ENCODE data around the gene RAB13. TPM values are rescaled to one million over a fixed set of nuclear protein-coding genes. Genes with fewer than 3 reads are reported as not detected.
A peak's percentile ranks its signal among the peaks of the same experiment; 100 is the strongest.

RAB13 gene
- total RNA-seq, 1 experiment from 2014 or later, result 70.6 TPM

DNA sequence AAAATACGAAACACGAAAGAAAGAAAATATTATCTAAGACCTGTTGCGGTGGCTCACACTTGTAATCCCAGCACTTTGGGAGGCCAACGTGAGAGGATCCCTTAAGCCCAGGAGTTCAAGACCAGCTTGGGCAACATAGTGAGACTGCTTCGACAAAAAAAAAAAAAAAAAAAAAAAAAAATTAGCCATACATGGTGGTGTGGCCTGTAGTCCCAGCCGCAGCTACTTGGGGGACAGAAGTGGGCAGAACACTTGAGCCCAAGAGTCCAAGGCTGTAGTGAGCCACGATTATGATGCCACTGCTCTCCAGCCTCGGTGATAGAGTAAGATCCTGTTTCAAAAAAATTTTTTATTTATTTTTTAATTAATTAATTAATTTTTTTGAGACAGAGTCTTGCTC is 1.5 kb upstream of the RAB13 start:
- no peak for ATAC-seq

DNA sequence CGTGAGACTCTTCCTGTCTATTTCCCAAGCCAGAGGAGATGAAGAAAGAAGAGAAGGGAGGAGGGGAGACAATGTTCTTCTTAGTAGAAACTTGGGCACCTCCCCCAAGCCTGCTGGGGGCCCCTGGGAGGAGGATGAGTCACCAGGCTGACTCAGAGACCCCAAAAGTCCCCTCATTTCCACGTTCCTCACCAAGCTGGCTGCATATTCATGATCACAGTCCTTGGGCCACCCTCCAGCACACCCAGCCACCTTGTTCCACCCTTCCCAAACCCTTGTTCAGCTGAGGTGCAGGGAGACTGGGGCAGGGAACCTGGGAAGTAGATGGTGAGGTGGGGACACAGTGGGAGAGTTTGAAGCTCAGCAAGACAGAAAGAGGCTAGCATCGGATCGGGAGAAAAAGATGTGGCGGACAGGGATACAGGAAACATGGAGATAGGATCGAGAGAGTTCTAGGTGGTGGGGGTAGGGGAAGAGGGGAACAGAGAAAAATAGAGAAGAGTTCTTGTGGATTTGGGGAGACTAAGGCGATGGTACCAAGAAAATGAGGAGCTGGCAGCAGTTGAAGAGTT is 712 bp downstream of the RAB13 start:
- peak overlapping the region; percentile 91 for H3K27ac ChIP-seq (ENCODE audit: low read length)
- DNase-seq (ENCODE audit: low read depth, low spot score), result no peak
- no peak for ATAC-seq
- H3K36me3 ChIP-seq (ENCODE audit: control insufficient read depth, insufficient read depth, low read length), result no peaks in the 10 kb centered on the region
- no peaks in the 10 kb centered on the region for H3K9me3 ChIP-seq (ENCODE audit: control insufficient read depth, insufficient read depth, low read depth, low read length)
- peak overlapping the region; percentile 60 to 76 for H3K4me3 ChIP-seq (ENCODE audit: low read depth in 2 of 2, low read length in 2 of 2)
- CTCF ChIA-PET, result no interaction called here
- BruUV-seq (replicated peaks), result no TSS peak
- no peaks in the 10 kb centered on the region for H3K27me3 ChIP-seq (ENCODE audit: control insufficient read depth, insufficient read depth, low read length)
- intact Hi-C loops (cut with micrococcal nuclease; ENCODE audit: unreplicated experiment) (loop anchor here (5.0 kb wide), 1 partner anchor 308 kb away; the partner anchor contains the start of gene NPR1), in situ Hi-C loops (cut with HindIII; ENCODE audit: low pct_unique_long_range_greater_than_20kb, low sequenced_read_pairs) (no loop called here)
- H3K4me1 ChIP-seq (ENCODE audit: control insufficient read depth, insufficient read depth, low read length), result peaks cover 8% of the 10 kb centered on the region
- no peak for TF ChIP-seq SIN3A (IDR thresholded peaks at IDR 0.05; ENCODE audit: borderline replicate concordance, insufficient read depth, low read depth, low read length)
- TF ChIP-seq, protein P1, sequence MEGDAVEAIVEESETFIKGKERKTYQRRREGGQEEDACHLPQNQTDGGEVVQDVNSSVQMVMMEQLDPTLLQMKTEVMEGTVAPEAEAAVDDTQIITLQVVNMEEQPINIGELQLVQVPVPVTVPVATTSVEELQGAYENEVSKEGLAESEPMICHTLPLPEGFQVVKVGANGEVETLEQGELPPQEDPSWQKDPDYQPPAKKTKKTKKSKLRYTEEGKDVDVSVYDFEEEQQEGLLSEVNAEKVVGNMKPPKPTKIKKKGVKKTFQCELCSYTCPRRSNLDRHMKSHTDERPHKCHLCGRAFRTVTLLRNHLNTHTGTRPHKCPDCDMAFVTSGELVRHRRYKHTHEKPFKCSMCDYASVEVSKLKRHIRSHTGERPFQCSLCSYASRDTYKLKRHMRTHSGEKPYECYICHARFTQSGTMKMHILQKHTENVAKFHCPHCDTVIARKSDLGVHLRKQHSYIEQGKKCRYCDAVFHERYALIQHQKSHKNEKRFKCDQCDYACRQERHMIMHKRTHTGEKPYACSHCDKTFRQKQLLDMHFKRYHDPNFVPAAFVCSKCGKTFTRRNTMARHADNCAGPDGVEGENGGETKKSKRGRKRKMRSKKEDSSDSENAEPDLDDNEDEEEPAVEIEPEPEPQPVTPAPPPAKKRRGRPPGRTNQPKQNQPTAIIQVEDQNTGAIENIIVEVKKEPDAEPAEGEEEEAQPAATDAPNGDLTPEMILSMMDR (IDR thresholded peaks at IDR 0.05), result no peak
- TF ChIP-seq, protein P2, sequence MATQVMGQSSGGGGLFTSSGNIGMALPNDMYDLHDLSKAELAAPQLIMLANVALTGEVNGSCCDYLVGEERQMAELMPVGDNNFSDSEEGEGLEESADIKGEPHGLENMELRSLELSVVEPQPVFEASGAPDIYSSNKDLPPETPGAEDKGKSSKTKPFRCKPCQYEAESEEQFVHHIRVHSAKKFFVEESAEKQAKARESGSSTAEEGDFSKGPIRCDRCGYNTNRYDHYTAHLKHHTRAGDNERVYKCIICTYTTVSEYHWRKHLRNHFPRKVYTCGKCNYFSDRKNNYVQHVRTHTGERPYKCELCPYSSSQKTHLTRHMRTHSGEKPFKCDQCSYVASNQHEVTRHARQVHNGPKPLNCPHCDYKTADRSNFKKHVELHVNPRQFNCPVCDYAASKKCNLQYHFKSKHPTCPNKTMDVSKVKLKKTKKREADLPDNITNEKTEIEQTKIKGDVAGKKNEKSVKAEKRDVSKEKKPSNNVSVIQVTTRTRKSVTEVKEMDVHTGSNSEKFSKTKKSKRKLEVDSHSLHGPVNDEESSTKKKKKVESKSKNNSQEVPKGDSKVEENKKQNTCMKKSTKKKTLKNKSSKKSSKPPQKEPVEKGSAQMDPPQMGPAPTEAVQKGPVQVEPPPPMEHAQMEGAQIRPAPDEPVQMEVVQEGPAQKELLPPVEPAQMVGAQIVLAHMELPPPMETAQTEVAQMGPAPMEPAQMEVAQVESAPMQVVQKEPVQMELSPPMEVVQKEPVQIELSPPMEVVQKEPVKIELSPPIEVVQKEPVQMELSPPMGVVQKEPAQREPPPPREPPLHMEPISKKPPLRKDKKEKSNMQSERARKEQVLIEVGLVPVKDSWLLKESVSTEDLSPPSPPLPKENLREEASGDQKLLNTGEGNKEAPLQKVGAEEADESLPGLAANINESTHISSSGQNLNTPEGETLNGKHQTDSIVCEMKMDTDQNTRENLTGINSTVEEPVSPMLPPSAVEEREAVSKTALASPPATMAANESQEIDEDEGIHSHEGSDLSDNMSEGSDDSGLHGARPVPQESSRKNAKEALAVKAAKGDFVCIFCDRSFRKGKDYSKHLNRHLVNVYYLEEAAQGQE (IDR thresholded peaks at IDR 0.05; ENCODE audit: insufficient read depth in 1 of 2, low read depth in 2 of 2, low read length in 1 of 2), result no peak
- no peak for TF ChIP-seq TCF7L2 (IDR thresholded peaks at IDR 0.05; ENCODE audit: low read depth, low read length)
- TF ChIP-seq POLR2AphosphoS5 (IDR thresholded peaks at IDR 0.05; ENCODE audit: low read depth, low read length), result no peak
- POLR2A ChIA-PET, result interaction anchor here (0.8 kb wide), 1 partner anchor 18 kb away, joined by 3 read pairs; the partner anchor contains the start of gene CREB3L4

More for the DNA sequence above, 1.5 kb upstream of the RAB13 start:
- no peak overlapping the region for H3K4me3 ChIP-seq (ENCODE audit: low read depth in 2 of 2, low read length in 2 of 2)
- peaks cover 18% of the 10 kb centered on the region for H3K4me1 ChIP-seq (ENCODE audit: control insufficient read depth, insufficient read depth, low read length)
- H3K36me3 ChIP-seq (ENCODE audit: control insufficient read depth, insufficient read depth, low read length), result peaks cover 14% of the 10 kb centered on the region
- DNase-seq (ENCODE audit: low read depth, low spot score), result no peak
- H3K27me3 ChIP-seq (ENCODE audit: control insufficient read depth, insufficient read depth, low read length), result no peaks in the 10 kb centered on the region
- no peaks in the 10 kb centered on the region for H3K9me3 ChIP-seq (ENCODE audit: control insufficient read depth, insufficient read depth, low read depth, low read length)
- no peak overlapping the region for H3K27ac ChIP-seq (ENCODE audit: low read length)
- POLR2A ChIA-PET, result interaction anchor here (0.6 to 0.7 kb wide), 4 partner anchors 55 to 191 kb away, joined by 3 to 7 read pairs (median 5); no protein-coding TSS in a partner anchor
- BruUV-seq (replicated peaks), result no TSS peak
- intact Hi-C loops (cut with micrococcal nuclease; ENCODE audit: unreplicated experiment), result loop anchor here (2.0 to 5.0 kb wide), 2 partner anchors 191 to 310 kb away; partner anchors contain the start of gene NPR1
- in situ Hi-C loops (cut with HindIII; ENCODE audit: low pct_unique_long_range_greater_than_20kb, low sequenced_read_pairs), result no loop called here
- TF ChIP-seq, protein P2 (IDR thresholded peaks at IDR 0.05; ENCODE audit: insufficient read depth in 1 of 2, low read depth in 2 of 2, low read length in 1 of 2), result no peak
- TF ChIP-seq, protein P1 (IDR thresholded peaks at IDR 0.05), result no peak
- no peak for TF ChIP-seq SIN3A (IDR thresholded peaks at IDR 0.05; ENCODE audit: borderline replicate concordance, insufficient read depth, low read depth, low read length)
- TF ChIP-seq POLR2AphosphoS5 (IDR thresholded peaks at IDR 0.05; ENCODE audit: low read depth, low read length), result no peak
- no peak for TF ChIP-seq TCF7L2 (IDR thresholded peaks at IDR 0.05; ENCODE audit: low read depth, low read length)
- CTCF ChIA-PET, result interaction anchor here (0.7 to 1.2 kb wide), 5 partner anchors 10 to 191 kb away, joined by 3 to 6 read pairs (median 4); partner anchors contain the start of gene JTB
